Stimulated activated CD8-positive, alpha-beta memory T cell treated with anti-CD3 and anti-CD28 coated beads, Interleukin-15, amount 100 ng/mL, for 4 hours (primary cell): ENCODE results near the gene RAF1.
"Not testable (repeated sequence)": the region's sequence is repeated elsewhere in the genome, so short reads cannot be mapped to it uniquely, and the experiment has no call there.

Experiments
- DNase-seq, 2 donors: peaks; one replicate each; pipeline ENCODE4 v3.0.0-alpha.2; 2020; ENCODE audit warnings: low read depth in 2 of 2

RAF1 gene

DNA sequence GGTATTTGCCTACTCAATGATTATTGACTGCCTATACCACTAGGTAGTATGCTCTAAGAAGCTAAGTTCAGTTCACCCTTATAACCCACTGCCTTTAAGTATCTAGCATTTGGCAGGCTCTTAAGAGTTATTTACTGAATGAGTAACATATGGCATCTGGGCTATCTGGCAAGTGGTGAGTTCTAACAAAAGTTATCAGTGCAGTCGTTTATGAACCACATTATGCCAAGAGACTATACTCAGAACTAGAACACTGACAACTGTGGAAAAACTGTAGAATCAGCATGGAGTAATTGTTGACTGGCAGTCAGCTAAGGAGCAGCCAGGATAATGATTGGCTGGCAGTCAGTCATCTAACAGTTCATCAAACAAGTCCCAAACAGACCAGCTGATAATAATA lies 25.8 kb downstream of the RAF1 start:
- DNase-seq, result no peak

DNA sequence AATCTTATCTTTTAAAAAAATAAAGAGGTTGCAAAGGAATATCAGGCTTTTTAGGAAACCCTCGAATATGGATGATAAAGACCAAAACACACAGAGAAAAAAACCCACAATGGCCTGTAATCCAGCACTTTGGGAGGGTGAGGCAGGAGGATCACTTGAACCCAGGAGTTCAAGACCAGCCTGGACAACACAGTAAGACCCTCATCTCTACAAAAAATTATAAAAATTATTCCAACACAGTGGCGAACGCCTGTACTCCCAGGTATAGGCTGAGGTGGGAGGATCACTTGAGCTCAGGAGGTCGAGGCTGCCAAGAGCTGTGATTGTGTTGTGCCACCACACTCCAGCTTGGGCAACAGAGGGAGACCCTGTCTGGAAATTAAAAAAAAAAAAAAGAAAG lies 30.8 kb downstream of the RAF1 start:
- DNase-seq, result no peak

DNA sequence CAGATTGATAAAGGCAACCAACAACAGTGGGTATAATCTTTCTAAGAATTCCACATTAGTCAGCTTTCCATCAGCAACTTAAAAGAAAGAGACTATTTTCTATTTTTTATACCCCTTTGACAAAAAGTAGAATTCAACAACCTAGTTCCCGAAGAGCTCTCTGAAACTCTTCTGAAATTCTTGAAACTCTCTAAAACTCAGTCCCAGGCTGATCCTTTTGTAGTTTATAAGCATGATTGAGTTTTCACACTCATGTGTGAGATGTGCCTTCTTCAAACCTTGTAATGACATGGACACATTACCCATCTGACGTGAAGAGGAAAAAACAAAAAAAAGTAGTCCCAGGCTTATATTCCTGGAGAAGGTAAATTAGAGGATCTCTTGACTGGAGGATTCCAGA lies 31.4 kb downstream of the RAF1 start:
- DNase-seq, result no peak

DNA sequence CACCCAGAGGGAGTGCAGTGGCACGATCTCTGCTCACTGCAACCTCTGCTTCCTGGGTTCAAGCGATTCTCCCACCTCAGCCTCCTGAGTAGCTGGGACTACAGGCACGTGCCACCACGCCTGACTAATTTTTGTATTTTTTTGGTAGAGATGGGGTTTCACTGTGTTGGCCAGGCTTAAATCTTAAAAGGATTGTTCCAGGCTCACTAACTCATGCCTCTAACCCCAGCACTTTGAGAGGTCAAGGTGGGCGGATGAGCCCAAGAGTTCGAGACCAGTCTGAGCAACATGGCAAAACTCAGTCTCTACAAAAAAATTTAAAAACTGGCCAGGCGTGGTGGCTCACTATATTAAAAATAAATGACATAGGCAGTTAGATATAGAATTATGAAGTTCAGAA lies 33.1 kb downstream of the RAF1 start:
- DNase-seq, result not testable (repeated sequence)

DNA sequence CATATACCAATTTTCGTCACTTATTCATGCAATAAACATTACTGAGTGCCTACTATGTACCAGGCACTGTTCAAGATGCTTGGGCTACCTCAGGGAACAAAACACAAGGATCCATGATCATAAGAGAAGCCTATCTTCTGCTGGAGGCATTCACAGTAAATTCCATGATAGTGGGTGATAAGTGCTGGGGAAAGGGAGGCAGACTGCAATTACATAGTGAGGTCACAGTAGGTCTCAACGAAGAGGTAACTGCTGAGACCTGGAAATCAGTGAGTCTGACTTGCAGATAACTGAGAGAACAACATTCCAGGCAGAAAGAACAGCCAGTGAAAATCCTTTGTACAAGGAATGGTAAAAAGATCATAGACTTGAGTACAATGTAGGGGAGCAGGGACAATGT lies 33.6 kb downstream of the RAF1 start:
- no peak for DNase-seq

DNA sequence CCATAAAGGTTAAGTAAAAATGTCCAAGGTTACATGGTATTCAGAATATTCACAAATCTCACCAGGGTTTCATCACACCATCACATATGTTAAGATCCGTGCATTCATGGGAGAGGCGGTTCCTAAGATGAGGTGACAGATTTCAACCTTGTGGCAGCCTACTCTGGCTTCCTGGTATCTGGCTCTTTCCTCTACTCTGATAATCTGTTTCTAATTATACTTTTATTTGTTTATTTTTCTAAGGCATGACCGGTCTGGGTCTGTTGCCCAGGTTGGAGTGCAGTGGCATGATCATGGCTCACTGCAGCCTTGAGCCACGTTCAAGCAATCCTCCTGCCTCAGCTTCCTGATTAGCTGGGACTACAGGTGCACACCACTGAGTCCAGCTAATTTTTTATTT lies 34.4 kb downstream of the RAF1 start:
- DNase-seq, result no peak

DNA sequence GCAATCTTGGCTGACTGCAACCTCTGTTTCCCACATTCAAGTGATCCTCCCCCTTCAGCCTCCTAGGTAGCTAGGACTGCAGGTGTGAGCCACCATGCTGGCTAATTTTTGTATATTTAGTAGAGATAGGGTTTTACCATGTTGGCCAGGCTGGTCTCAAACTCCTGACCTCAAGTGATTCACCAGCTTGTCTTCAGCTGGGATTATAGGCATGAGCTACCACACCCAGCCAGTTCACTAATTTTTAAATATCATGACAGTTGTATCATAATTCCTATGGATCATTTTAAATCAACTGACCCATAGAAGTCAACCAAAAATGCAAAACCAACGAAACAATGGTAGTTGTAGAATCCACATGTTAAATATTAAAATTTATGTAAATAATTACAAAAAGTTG lies 35.1 kb downstream of the RAF1 start:
- no peak for DNase-seq

DNA sequence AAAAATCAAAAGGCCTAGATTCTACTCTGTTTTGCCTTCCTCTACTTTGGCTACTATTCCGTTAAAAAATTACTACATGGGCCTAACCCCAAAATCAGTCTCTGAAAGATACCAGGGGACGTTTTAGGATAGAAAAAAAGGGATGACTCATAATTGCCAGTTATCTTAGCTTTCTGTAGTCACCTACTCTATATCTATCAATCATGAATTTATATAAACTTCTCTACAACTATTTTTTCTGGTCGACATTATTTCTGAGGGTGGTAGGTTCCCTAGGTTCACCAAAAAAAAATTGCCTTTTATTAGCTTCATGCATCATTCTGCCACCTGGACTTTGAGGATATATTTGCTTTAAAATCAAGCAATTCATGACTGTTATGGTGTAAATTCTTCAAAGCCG lies 36.5 kb downstream of the RAF1 start:
- DNase-seq, result no peak

DNA sequence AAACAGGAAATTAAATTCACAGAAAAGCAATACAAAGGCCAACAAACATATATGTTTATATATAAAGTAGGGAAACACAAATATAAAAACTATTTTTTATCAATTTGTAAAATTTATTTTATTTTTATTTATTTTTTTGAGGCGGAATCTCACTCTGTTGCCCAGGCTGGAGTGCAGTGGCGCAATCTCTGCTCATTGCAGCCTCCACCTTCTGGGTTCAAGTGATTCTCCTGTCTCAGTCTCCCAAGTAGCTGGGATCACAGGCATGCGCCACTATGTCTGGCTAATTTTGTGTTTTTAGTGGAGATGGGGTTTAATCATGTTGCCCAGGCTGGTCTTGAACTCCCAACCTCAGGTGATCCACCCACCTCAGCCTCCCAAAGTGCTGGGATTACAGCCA lies 39.0 kb downstream of the RAF1 start:
- not testable (repeated sequence) for DNase-seq

DNA sequence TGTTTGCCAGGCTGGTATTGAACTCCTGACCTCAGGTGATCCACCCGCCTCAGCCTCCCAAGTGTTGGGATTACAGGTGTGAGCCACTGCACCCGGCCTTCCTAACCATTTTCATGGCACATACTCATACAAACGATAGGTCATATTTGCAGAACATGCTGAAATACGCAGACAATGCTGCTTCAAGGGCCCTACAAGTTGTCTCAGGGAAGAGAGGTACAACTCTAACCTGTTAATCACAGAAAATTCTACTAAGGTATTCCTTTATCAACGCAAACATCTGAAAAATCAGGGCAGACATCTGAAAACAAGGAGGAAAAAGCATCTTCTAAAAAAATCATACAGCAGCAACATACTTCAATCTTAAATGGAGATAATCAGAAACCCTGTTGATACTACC lies 39.9 kb downstream of the RAF1 start:
- DNase-seq, result no peak

DNA sequence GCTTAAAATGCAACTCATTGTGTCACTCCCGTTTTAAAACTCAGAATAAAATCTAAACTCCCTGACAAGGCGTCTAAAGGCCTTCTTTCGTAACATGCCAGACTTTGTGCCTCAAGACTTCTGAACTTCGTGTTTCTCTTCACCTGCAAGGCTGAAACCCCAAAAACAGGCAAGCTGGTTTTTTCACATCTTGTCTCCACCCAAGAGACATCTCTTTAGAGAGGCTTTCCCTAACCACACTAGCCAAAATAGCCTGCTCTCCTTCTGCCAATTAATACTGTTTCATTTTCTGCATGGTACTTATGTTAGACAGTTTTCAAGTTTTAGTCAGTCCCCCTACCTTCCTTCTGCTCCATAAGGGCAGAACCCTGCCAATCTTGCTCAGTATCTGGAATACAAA lies 41.6 kb downstream of the RAF1 start:
- no peak for DNase-seq

DNA sequence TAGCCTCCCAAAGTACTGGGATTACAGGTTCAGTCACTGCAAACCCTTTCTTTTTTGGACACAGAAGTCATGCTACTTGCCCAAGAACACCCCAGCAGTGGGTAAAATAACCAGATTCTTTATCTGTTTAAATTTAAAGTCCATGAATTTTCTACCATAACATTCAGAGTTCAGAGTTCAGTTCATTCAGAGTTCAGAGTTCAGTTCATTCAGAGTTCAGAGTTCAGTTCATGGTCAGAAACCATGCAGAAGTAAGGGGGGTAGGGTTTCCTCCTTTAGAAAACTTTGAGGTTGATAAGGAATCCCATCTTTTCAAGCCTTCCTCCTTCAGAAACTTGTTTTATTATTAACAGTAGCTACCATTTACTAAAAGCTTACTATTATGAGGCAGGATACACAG lies 43.2 kb downstream of the RAF1 start:
- DNase-seq, result no peak

DNA sequence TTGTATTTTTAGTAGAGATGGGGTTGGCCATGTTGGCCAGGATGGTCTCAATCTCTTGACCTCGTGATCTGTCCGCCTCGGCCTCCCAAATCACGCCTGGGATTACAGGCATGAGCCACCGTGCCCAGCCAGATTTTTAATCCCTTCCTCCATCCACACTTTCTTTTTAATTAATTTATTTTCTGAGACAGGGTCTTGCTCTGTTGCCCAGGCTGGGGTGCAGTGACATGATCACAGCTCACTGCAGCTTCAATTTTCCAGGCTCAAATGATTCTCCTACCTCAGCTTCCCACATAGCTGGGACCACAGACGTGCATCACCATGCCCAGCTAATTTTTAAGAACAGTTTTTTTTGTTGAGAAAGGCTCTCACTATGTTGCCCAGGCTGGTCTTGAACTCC lies 43.6 kb downstream of the RAF1 start:
- DNase-seq, result no peak

DNA sequence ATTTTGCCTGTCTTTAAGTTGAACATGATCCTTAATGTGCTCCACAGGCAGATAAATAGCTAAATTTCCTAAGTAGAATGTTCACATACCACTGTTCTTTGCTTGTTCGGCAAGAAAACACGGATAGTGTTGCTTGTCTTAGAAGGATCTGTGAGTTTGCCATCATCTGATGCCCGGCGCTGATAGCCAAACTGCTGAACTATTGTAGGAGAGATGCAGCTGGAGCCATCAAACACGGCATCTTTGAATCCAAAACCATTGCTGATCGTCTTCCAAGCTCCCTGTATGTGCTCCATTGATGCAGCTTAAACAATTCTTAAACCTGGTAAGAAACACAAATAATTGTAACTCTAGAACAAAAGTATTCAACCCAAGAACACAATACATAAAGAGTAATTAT lies 45.5 kb downstream of the RAF1 start:
- no peak for DNase-seq

DNA sequence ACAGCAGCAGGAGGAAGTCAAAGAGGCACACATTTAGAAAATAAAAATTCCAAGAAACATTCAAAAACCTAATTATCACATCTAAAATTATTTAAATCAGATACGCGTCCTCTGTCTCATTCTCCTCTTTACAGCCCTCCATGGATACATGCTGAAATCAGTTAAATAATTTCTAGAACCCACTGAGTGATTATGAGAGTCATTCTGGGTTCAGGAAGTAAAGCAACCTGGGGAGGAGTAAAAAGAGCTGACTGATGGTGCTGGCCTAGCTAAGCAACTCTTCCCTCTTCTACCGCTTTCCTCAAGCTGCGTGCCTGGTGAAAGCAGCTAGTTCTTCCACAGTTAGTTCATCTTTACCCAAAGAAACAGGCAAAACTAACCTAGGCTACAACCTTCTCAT lies 48.7 kb downstream of the RAF1 start:
- DNase-seq, result no peak

DNA sequence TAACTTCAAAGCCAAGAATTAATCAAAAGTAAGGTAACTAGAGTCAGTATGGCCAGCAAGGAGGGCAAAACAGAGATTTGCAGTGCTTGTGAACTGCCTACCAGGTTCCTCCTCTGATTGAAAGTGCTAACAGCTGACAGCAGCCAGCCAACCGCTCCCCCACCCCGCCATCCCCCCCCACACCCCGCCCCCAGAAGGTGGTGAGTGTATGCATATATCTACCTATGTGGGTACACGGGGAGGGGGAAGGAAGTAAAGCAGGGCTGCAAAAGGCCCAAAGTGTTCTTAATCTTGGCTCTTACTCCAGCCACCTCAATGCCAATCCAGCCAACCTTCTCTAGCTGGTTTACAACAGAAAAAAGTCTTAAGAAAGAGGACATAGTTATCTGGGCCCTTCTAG lies 50.7 kb downstream of the RAF1 start:
- no peak for DNase-seq

DNA sequence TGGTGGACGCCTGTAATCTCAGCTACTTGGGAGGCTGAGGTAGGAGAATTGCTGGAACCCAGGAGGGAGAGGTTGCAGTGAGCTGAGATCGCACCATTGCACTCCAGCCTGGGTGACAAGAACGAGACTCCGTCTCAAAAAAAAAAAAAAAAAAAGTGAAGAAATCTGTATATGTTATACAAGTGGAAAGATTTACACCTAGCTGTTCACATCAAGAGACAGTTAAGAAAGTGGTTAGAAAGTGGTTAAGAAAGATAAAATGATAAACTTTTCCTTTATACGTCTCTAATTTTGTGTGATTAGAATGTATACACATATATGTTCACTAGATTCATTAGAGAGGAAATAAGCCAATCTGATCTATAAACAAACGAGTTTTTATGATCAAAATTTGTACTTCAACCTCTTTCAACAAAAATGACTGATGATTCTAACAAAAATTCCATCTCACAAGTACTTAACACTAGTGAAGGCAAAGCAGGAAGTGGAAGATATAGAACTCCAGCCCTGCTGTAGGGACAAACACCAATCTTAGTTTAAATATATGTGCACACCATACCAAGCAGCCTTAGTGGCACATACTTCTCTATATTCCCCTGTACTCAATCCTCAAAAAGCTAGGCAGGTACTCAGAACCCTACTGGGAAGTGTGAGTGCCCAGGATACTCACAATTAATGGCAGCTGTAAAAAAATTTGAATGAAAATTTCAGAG lies 51.2 kb downstream of the RAF1 start:
- no peak for DNase-seq

DNA sequence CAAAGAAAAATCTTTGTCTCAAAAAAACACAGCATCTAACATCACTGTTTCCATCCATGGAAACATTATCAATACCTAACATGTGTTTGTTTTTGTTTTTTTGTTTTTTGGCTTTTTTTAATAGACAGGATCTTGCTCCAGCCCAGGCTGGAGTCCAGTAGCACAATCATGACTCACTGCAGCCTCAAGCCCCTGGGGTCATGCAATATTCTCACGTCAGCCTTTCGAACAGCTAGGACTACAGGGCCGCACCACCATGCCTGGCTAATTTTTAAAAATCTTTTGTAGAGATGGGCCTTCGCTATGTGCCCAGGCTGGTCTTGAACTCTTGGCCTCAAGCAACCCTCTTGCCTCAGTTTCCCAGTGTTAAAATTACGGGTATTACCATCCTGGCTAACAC lies 52.8 kb downstream of the RAF1 start:
- no peak for DNase-seq

DNA sequence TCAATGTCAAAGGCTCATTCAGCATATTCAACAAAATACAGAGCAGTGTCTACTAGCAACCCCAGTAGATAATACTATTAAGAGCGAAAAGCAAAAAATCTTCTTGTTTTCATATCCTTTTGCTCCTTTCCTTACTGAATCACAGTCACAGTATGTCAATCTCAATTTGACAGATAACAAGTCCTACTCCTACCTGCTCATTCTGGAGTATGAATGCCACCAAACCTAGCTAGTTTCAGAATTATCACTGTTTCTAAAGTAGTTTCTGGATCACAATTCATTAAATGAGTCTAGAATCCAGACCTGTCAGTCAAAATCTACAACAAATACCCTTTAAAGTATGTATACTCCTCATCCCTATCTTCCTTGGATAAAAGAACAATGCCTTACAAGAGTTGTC lies 55.5 kb downstream of the RAF1 start:
- DNase-seq, result no peak

DNA sequence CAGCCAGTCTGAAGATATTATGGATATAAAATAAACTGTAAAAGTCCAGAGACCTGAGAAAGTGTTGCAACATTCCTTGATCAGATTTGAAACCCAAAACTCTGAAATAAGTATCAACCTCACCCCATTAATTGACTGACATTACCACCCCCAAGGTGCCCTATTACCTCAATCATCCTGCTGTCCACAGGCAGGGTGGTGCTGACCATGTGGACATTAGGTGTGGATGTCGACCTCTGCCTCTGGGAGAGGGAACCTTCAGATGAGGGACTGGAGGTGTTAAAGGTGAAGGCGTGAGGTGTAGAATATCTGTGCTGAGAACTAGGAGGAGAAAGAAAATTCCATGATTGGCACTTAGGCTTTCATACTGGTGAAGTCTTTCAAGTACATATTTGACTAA lies 59.9 kb downstream of the RAF1 start:
- DNase-seq, result no peak

DNA sequence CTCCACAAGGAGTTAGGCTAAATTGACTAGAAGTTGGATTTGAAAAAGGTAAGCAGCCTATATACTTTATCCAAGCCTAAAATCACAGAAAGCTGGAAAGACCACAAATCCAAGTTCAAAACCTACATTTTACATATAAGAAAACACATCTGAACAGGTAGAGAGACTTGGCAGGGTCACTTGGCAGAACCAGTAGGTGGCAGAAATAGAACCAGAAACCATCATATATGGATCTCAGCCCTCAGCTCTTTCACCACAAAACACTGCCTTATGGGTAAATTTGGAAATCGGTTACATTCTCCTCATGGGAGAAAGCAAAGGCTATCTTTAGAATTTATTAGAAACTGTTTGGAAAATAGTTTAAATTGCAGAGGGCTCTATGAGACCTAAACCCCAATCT lies 62.8 kb downstream of the RAF1 start:
- no peak for DNase-seq

DNA sequence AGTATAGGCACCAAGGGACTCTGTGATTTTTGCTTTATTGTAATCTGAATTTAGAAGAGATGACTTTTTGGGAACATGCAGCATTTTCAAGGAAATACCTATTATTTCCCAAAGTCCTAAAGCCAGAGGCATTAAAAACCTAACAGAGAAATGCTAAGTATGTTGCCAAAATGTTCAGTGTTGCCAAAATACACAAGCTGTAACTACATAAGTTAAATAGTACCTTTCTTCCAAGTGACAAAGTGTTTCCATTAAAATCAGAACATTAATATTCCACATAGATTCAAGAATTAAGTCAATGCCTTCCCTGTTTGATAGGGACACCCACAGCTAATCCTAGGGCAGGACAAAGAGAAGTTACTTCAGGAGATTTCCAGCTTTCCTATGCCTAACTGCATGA lies 65.0 kb downstream of the RAF1 start:
- no peak for DNase-seq

DNA sequence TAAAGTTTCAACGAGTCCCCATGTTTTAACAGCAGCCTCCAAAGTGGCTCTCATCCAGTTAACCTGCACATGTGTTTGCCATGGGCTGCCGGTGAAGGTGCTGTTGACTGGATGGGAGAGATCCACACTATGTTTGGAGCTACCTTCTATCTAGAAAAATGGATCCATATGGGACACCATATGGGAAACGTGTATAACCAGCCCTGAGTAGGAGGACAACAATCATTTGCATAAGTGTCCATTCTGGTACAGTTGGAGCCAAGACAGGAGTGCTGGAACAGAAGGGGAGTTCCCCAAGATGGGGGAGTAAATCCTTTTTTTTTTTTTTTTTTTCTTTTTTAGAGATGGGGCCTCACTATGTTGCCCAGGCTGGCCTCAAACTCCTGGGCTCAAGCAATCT lies 70.4 kb downstream of the RAF1 start:
- no peak for DNase-seq

DNA sequence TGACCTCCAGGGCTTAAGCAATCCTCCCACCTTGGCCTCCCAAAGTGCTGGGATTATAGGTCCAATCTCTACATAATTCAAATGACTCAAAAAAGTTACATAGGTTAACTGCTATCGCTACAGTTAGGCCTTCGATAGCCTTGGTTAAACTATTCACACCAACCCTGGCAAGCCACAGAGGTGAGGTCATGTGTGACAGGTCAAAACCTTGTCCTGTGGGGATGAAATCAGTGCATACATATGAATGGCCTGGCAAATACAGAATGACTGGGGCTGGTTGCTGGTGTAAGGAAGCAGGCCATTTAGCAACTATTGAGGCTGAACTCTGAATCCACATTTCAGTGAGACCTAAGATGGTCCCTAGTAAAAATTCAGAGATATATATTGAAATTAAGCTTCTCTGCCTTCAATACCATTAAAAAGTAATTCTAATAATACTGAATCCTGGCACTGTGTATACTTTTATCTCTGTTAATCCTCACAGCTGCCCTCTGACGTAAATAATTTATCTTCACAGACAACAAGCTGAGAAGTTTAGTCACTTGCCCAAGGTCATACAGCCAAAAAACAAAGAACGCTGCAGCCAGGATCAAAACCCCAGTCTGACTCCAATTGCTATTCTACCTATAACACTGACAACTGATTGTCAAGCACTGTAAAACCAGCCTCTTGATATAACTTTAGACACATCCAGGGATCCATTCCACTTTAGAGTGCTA lies 71.8 kb downstream of the RAF1 start:
- DNase-seq, result no peak
